Thyroid gland (tissue), 4 donors: Measurements from ENCODE around the gene DAP3.

ENCODE experiments used
- CTCF ChIP-seq, 6 experiments: fragments of 200-600 bp in 3 of 6; fragments of 450-650 bp in 3 of 6; sonication (generic) in 3 of 6; IDR thresholded peaks; one replicate each; pipeline ENCODE4 v1.5.1; 2016 to 2019; ENCODE audit warnings: antibody characterized with exemption in 6 of 6, mild to moderate bottlenecking in 2 of 6, inconsistent platforms in 1 of 6, moderate library complexity in 1 of 6
- POLR2A ChIP-seq, 2 donors: fragments of 450-650 bp; IDR thresholded peaks; one replicate each; pipeline ENCODE4 v1.6.1; 2017; ENCODE audit warnings: antibody characterized with exemption in 2 of 2, mild to moderate bottlenecking in 2 of 2, moderate library complexity in 1 of 2

- TF ChIP-seq CTCF (IDR thresholded peaks at IDR 0.05) (no peak), POLR2A (IDR thresholded peaks at IDR 0.05) (no peak)
Observed at GRCh38 chr1:155696524-155696923, 7.6 kb downstream of the DAP3 start.
